Epithelial cell of proximal tubule (primary cell): ENCODE data around the gene SFMBT2. TPM values are rescaled to one million over a fixed set of nuclear protein-coding genes. Genes with fewer than 3 reads are reported as not detected.

Source experiments
- DNase-seq: peaks from one replicate; pipeline ENCODE4 v3.0.0-alpha.2; 2011; ENCODE audit warnings: low read depth
- H3K4me3 ChIP-seq: 2 replicates; pipeline ENCODE4 v1.5.1; 2011; ENCODE audit warnings: low read depth, mild to moderate bottlenecking, low read length
- CTCF ChIP-seq: conservative IDR thresholded peaks from 2 replicates; pipeline ENCODE4 v1.5.1; 2012; ENCODE audit warnings: low read depth, mild to moderate bottlenecking, low read length
- total RNA-seq: library from RNA; depleted of rRNA; stranded (reverse); fragments of >200 nt; gene quantifications from 2 replicates; pipeline ENCODE4 v1.2.3, GENCODE V29; 2015

SFMBT2 gene
- total RNA-seq, 1 donor from 2014 or later, result 2.4 TPM

DNA sequence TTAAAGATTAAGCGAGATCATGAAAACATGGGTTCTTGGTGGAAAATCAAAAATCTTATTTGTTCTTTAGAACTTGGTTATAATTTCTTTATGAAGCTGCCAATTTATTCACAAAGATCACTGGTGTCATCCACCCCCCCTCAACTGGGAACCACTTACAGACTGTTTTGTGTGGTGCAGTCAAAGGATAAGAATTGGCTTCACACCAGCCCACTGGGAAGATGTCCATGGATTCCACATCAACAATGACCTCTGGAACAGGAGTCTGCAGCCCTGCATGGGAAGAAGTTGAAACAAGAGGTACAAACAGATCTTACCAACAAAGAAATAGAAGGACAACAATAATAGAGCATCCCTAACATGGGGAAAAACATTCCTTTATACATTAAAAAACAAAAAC is 205.2 kb downstream of the SFMBT2 start:
- H3K4me3 ChIP-seq, result no peak overlapping the region
- no peak for TF ChIP-seq CTCF
- no peak for DNase-seq

GRCh38 chr10:7202793-7203355 is 208.0 kb downstream of the SFMBT2 start:
- no peak overlapping the region for H3K4me3 ChIP-seq
- no peak for DNase-seq
- no peak for TF ChIP-seq CTCF

DNA sequence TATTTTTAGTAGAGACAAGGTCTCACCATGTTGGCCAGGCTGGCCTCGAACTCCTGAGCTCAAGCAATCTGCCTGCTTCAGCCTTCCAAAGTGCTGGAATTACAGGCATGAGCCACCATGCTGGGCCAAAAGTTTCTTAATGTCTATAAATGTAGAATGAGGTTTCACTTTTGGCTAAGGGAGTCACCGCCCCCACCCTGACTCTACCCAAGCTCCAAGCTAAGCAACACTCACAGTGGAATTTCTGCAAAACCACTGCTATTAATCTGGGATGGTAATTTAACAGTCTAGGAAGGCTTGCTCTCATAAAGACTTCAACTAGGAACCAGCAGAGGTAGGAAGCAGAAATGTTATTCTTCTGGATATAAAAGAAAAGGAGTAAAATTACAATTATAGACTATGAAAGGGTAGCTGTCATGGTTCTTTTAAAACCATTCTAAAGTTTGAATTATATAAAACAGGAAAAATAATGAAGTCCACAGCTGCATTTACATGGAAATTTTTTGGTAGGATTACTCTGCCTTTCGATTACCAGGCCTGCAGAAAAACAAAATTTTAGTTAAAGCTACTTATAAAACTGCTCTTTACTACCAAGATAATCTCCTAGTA is 211.6 kb downstream of the SFMBT2 start:
- H3K4me3 ChIP-seq, result no peak overlapping the region
- TF ChIP-seq CTCF, result no peak
- DNase-seq, result no peak

DNA sequence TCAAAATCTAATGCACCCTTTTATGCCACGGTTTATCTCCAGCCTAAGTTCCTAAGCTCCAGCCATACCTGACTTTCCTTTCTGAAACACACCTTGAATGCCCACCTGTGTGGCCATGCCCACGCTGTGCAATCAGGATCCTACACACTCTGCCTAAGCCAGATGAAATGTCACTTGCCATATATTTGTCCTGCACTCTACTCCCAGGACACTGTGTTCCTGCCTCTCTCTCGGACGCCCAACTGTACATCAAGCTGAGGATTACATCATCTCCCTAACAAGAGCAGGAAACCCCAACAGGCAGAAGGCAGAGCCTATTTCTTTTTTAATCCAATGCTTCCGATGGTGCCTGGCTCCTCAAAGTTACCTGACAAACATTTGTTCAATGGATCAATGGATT is 214.6 kb downstream of the SFMBT2 start:
- DNase-seq, result no peak
- no peak overlapping the region for H3K4me3 ChIP-seq
- TF ChIP-seq CTCF, result no peak

GRCh38 chr10:7195118-7195517 is 215.7 kb downstream of the SFMBT2 start:
- DNase-seq, result no peak
- TF ChIP-seq CTCF, result no peak
- no peak overlapping the region for H3K4me3 ChIP-seq

GRCh38 chr10:7194571-7194970 is 216.3 kb downstream of the SFMBT2 start:
- no peak overlapping the region for H3K4me3 ChIP-seq
- DNase-seq, result no peak
- no peak for TF ChIP-seq CTCF

- DNase-seq, result no peak
- TF ChIP-seq CTCF, result no peak
- H3K4me3 ChIP-seq, result no peak overlapping the region
Observed at GRCh38 chr10:7193369-7193768, 217.5 kb downstream of the SFMBT2 start.
